ENCODE measurements around the gene DNM3.

DNM3 gene

GRCh38 chr1:172383536-172383935, 542.2 kb downstream of the DNM3 start:
- no peak for DNase-seq

- no peak for DNase-seq
Observed at GRCh38 chr1:172384656-172385055, 543.4 kb downstream of the DNM3 start.

- DNase-seq: no peak
Observed at GRCh38 chr1:172386046-172386445, 544.7 kb downstream of the DNM3 start.

GRCh38 chr1:172388490-172388889, 547.2 kb downstream of the DNM3 start:
- no peak for DNase-seq

- no peak for DNase-seq
Observed at GRCh38 chr1:172390301-172390682, 549.0 kb downstream of the DNM3 start.

- DNase-seq: no peak
Observed at GRCh38 chr1:172390683-172391551, 549.6 kb downstream of the DNM3 start.

- no peak for DNase-seq
Observed at GRCh38 chr1:172391976-172392375, 550.7 kb downstream of the DNM3 start.

GRCh38 chr1:172393354-172393753, 552.1 kb downstream of the DNM3 start:
- no peak for DNase-seq

- peak; percentile 93 for DNase-seq
Observed at GRCh38 chr1:172394141-172394751, 552.9 kb downstream of the DNM3 start.

- DNase-seq: no peak
Observed at GRCh38 chr1:172394811-172395210, 553.5 kb downstream of the DNM3 start.

- DNase-seq: no peak
Observed at GRCh38 chr1:172395576-172395975, 554.3 kb downstream of the DNM3 start.

- peak; percentile 82 for DNase-seq
Observed at GRCh38 chr1:172397221-172397620, 555.9 kb downstream of the DNM3 start.

GRCh38 chr1:172397633-172398032, 556.3 kb downstream of the DNM3 start:
- DNase-seq: no peak

- DNase-seq: no peak
Observed at GRCh38 chr1:172398193-172398592, 556.9 kb downstream of the DNM3 start.

- DNase-seq: peak; percentile 69
Observed at GRCh38 chr1:172398970-172399755, 557.9 kb downstream of the DNM3 start.

GRCh38 chr1:172399756-172400721, 558.7 kb downstream of the DNM3 start:
- DNase-seq: no peak

GRCh38 chr1:172400722-172401105, 559.4 kb downstream of the DNM3 start:
- no peak for DNase-seq

GRCh38 chr1:172401477-172401876, 560.2 kb downstream of the DNM3 start:
- DNase-seq: no peak

- no peak for DNase-seq
Observed at GRCh38 chr1:172401892-172402291, 560.6 kb downstream of the DNM3 start.

GRCh38 chr1:172402878-172403569, 561.7 kb downstream of the DNM3 start:
- DNase-seq: no peak

GRCh38 chr1:172404121-172404520, 562.8 kb downstream of the DNM3 start:
- no peak for DNase-seq

GRCh38 chr1:172405912-172406311, 564.6 kb downstream of the DNM3 start:
- no peak for DNase-seq
